ENCODE results near the gene ALKBH4. TPM values are rescaled to one million over a fixed set of nuclear protein-coding genes. Genes with fewer than 3 reads are reported as not detected.
"Not testable (repeated sequence)": the region's sequence is repeated elsewhere in the genome, so short reads cannot be mapped to it uniquely, and the experiment has no call there.

The ALKBH4 gene
- total RNA-seq, 4 donors from 2014 or later = 8.7 to 31.3 (median 15.8) TPM

DNA sequence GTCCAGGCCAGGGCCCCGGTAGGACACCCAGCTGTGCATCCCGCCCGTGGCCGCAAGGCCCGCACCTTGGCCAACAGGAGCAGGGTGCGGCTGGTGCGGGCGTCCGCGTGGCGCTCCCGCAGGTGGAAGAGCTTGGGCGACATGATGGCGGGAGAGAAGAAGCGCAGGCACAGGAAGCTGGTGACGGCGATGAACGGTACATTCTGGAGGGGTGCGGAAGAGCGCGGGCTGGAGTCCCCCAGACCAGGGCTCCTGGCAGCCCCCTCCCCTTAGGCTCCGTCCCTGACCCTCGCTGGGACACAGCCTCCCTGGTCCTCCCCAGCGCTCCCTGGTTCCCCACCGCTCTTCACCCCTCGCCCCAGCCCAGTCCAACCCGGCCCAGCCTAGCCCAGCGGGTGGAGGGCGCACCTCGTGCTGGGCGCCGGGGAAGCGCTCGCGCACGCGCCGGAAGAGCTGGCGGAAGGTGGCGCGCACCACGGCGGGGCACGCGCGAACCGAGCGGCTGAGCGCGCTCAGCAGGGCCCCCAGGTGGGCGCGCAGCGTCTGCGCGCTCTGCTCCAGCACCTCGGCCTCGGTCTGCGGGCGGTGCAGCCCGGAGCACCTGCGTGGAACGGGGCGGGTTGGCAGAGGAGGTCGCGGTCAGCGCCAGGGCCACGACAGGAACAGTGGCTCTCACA is 29.9 kb upstream of the ALKBH4 start:
- H3K27ac ChIP-seq; H3K4me3 ChIP-seq; DNase-seq; H3K36me3 ChIP-seq; H3K27me3 ChIP-seq; H3K4me1 ChIP-seq; H3K9me3 ChIP-seq; intact Hi-C loops (cut with DNase I; ENCODE audit: low total_unique reads): not testable (repeated sequence)

GRCh38 chr7:102494026-102494425 is 29.4 kb upstream of the ALKBH4 start:
- H3K27ac ChIP-seq; H3K36me3 ChIP-seq; H3K27me3 ChIP-seq; intact Hi-C loops (cut with DNase I; ENCODE audit: low total_unique reads); H3K4me3 ChIP-seq; DNase-seq; H3K9me3 ChIP-seq; H3K4me1 ChIP-seq: not testable (repeated sequence)

DNA sequence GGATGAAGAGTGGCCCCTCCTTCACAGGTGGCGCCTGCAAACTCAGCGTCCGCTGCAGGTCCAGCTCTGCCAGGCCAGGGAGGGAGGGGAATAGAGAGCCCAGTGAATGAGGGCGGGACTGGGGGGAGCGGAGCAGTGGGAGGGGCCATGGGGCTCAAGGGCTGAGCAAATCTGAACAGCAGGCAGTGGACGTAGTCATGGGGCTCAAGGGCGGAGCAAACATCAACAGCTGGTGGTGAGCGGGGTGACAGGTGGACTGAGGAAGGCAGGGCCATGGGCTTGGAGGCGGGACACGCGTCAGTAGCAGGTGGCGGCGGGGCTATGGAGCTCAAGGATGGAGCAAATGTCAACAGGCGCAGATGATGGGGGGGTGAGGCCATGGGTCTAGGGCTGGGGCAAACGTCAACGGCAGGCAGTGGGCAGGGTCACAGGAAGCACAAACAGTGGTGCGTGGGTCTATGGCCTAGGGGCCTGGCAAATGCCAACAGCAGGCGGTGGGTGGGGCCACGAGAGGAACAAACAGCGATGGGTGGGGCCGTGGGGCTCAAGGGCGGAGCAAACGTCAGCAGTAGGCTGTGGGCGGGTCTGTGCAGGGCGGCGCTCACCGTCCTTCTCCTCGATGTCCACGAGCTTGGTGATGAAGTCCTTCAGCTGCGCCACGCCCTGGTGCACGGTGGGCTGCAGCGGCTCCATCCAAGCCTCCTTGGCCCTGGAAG is 28.7 kb upstream of the ALKBH4 start:
- H3K4me1 ChIP-seq; H3K9me3 ChIP-seq; H3K27me3 ChIP-seq; H3K27ac ChIP-seq; H3K4me3 ChIP-seq; intact Hi-C loops (cut with DNase I; ENCODE audit: low total_unique reads); DNase-seq; H3K36me3 ChIP-seq: not testable (repeated sequence)

DNA sequence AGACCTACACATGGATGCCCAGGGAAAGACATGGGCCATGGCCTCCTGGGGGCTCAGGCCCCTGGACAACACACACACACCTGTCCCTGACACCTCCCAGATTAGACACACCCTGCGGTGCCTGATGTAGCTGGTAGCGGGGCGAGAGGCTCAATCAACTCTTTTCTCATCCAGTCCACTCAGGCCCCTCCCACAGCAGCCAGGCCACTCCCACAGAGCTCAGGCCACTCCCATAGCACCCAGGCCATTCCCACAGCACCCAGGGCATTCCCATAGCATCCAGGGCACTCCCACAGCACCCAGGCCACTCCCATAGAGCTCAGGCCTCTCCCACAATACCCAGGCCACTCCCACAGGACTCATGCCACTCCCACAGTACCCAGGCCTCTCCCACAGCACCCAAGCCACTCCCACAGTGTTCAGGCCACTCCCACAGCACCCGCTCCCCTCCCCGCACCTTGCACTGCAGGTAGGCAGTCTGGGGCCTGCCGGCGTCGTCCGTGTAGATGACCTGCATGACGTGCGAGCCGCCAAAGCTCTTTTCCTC is 25.9 kb upstream of the ALKBH4 start:
- peak; percentile 24 to 35 for DNase-seq

GRCh38 chr7:102484317-102484716 is 19.7 kb upstream of the ALKBH4 start:
- DNase-seq; H3K27me3 ChIP-seq; H3K27ac ChIP-seq; H3K4me1 ChIP-seq; H3K9me3 ChIP-seq; H3K36me3 ChIP-seq; intact Hi-C loops (cut with DNase I; ENCODE audit: low total_unique reads); H3K4me3 ChIP-seq: not testable (repeated sequence)

More for the DNA sequence above, 25.9 kb upstream of the ALKBH4 start:
- H3K27me3 ChIP-seq; H3K27ac ChIP-seq; H3K4me1 ChIP-seq; intact Hi-C loops (cut with DNase I; ENCODE audit: low total_unique reads); H3K4me3 ChIP-seq; H3K9me3 ChIP-seq; H3K36me3 ChIP-seq: not testable (repeated sequence)

DNA sequence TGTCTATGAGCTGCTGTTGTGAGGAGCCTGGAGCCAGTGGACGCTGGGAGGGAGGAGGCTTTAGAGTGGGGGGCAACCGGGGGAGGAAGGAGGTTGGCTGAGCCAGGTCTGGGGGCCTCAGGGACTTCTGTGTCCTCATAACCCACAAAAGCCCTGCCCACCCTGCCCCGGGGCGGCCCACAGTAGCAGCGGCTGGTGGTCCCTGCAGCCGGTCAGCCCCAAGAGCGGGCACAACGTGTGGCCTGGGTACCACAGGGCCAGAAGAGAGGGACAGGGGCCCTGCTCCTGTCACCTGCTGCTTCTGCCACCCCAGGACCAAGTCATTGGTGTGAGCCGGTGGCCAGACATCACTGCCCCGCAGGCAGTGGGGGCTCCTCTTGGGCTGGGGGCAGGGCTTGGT is 17.3 kb upstream of the ALKBH4 start:
- H3K27ac ChIP-seq; H3K36me3 ChIP-seq; H3K9me3 ChIP-seq; H3K4me1 ChIP-seq; H3K4me3 ChIP-seq; H3K27me3 ChIP-seq; intact Hi-C loops (cut with DNase I; ENCODE audit: low total_unique reads): not testable (repeated sequence)
- peak in 1 of 2 donors; percentile 4 for DNase-seq

- H3K27ac ChIP-seq; H3K4me3 ChIP-seq; H3K4me1 ChIP-seq; intact Hi-C loops (cut with DNase I; ENCODE audit: low total_unique reads); H3K36me3 ChIP-seq; H3K27me3 ChIP-seq; H3K9me3 ChIP-seq: not testable (repeated sequence)
- DNase-seq = peak; percentile 55 to 57
- TF ChIP-seq, protein P1, sequence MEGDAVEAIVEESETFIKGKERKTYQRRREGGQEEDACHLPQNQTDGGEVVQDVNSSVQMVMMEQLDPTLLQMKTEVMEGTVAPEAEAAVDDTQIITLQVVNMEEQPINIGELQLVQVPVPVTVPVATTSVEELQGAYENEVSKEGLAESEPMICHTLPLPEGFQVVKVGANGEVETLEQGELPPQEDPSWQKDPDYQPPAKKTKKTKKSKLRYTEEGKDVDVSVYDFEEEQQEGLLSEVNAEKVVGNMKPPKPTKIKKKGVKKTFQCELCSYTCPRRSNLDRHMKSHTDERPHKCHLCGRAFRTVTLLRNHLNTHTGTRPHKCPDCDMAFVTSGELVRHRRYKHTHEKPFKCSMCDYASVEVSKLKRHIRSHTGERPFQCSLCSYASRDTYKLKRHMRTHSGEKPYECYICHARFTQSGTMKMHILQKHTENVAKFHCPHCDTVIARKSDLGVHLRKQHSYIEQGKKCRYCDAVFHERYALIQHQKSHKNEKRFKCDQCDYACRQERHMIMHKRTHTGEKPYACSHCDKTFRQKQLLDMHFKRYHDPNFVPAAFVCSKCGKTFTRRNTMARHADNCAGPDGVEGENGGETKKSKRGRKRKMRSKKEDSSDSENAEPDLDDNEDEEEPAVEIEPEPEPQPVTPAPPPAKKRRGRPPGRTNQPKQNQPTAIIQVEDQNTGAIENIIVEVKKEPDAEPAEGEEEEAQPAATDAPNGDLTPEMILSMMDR (IDR thresholded peaks at IDR 0.05) = peak; percentile 14 to 46 (median 41)
Measured at GRCh38 chr7:102479982-102480637, 15.4 kb upstream of the ALKBH4 start.

- H3K4me1 ChIP-seq; H3K27me3 ChIP-seq; H3K27ac ChIP-seq; DNase-seq; H3K4me3 ChIP-seq; intact Hi-C loops (cut with DNase I; ENCODE audit: low total_unique reads); H3K36me3 ChIP-seq; H3K9me3 ChIP-seq: not testable (repeated sequence)
Measured at GRCh38 chr7:102479209-102479584, 14.5 kb upstream of the ALKBH4 start.

Data from uterus (tissue), 4 donors.